Keratinocyte (primary cell): ENCODE data around the gene MSANTD1. TPM values are rescaled to one million over a fixed set of nuclear protein-coding genes. Genes with fewer than 3 reads are reported as not detected.

Source experiments
- DNase-seq: peaks from one replicate; pipeline ENCODE4 v3.0.0-alpha.2; 2011; ENCODE audit warnings: low read depth, missing footprints, low spot score
- FAIRE-seq: peaks from 2 replicates; lab custom pipeline; 2011; peaks lifted over from hg19 to GRCh38; lab: Jason Lieb, UNC
- H2AFZ ChIP-seq: 2 replicates; pipeline ENCODE4 v1.6.0; 2012; ENCODE audit warnings: low read length, control low read depth, inconsistent platforms; ENCODE audit not compliant: control insufficient read depth
- H3K27ac ChIP-seq: 2 replicates; pipeline ENCODE4 v1.5.1; 2011; ENCODE audit warnings: low read length; ENCODE audit not compliant: control insufficient read depth, insufficient read depth
- H3K27me3 ChIP-seq: 3 replicates; pipeline ENCODE4 v1.6.0; 2011; ENCODE audit warnings: low read length; ENCODE audit not compliant: control insufficient read depth, insufficient read depth; ENCODE audit errors: extremely low read depth
- H3K36me3 ChIP-seq, 2 experiments: 2 replicates in 1 of 2; 3 replicates in 1 of 2; pipeline ENCODE4 v1.5.1; 2011; ENCODE audit warnings: low read length in 2 of 2, mild to moderate bottlenecking in 1 of 2; ENCODE audit not compliant: control insufficient read depth in 2 of 2, insufficient read depth in 2 of 2; ENCODE audit errors: extremely low read depth in 1 of 2
- H3K4me1 ChIP-seq: 3 replicates; pipeline ENCODE4 v1.5.1; 2011; ENCODE audit warnings: low read length; ENCODE audit not compliant: control insufficient read depth, insufficient read depth; ENCODE audit errors: extremely low read depth
- H3K4me2 ChIP-seq: 3 replicates; pipeline ENCODE4 v1.6.0; 2011; ENCODE audit warnings: low read depth, low read length; ENCODE audit not compliant: control insufficient read depth, insufficient read depth; ENCODE audit errors: extremely low read depth
- H3K4me3 ChIP-seq, 3 experiments: fragments of 200-600 bp in 1 of 3; sonication (generic) in 1 of 3; 2 replicates in 2 of 3; 3 replicates in 1 of 3; pipeline ENCODE4 v1.5.1; 2011 to 2016; ENCODE audit warnings: low read length in 3 of 3, mild to moderate bottlenecking in 3 of 3, control low read depth in 2 of 3, inconsistent platforms in 1 of 3, low read depth in 1 of 3, mixed read lengths in 1 of 3, mixed run types in 1 of 3, moderate library complexity in 1 of 3; ENCODE audit not compliant: control insufficient read depth in 2 of 3, insufficient read depth in 2 of 3; ENCODE audit errors: extremely low read depth in 1 of 3
- H3K79me2 ChIP-seq: 2 replicates; pipeline ENCODE4 v1.6.0; 2012; ENCODE audit warnings: low read length; ENCODE audit not compliant: control insufficient read depth, insufficient read depth
- H3K9ac ChIP-seq: 3 replicates; pipeline ENCODE4 v1.6.0; 2011; ENCODE audit warnings: low read length; ENCODE audit not compliant: control insufficient read depth, insufficient read depth; ENCODE audit errors: extremely low read depth
- H3K9me1 ChIP-seq: 3 replicates; pipeline ENCODE4 v1.6.0; 2011; ENCODE audit warnings: low read length; ENCODE audit not compliant: control insufficient read depth, insufficient read depth; ENCODE audit errors: extremely low read depth
- H3K9me3 ChIP-seq: 2 replicates; pipeline ENCODE4 v1.5.1; 2012; ENCODE audit warnings: low read depth, low read length; ENCODE audit not compliant: control insufficient read depth
- H4K20me1 ChIP-seq: 3 replicates; pipeline ENCODE4 v1.6.0; 2011; ENCODE audit warnings: low read length; ENCODE audit not compliant: control insufficient read depth, insufficient read depth; ENCODE audit errors: extremely low read depth
- EZH2 ChIP-seq: IDR thresholded peaks from one replicate; pipeline ENCODE4 v1.6.1; 2012; ENCODE audit warnings: inconsistent platforms, mild to moderate bottlenecking, low read length, moderate library complexity
- dilution Hi-C: fragments of 300-500 bp; cut with MboI; formaldehyde crosslinking; loops from one replicate; pipeline ENCODE4 v1.7.0; 2020; ENCODE audit warnings: low sequenced_read_pairs; ENCODE audit not compliant: extremely low pct_ligation_motif_present
- polyA plus RNA-seq, 5 experiments: library from polyadenylated mRNA; depleted of rRNA in 3 of 5; stranded (reverse) in 3 of 5; stranded (forward) in 1 of 5; unstranded in 1 of 5; fragments of >200 nt; gene quantifications; 1 replicate in 1 of 5; 2 replicates in 3 of 5; 3 replicates in 1 of 5; pipeline versions ENCODE4 v1.2.1 to v1.2.3, GENCODE V29; 2011 to 2012; ENCODE audit warnings: missing spikeins in 2 of 5, low read depth in 1 of 5, low replicate concordance in 1 of 5
- TF ChIP-seq, protein P1 (sequence below), 3 experiments: IDR thresholded peaks in 1 of 3; conservative IDR thresholded peaks in 1 of 3; optimal IDR thresholded peaks in 1 of 3; 2 replicates in 2 of 3; 3 replicates in 1 of 3; pipeline versions ENCODE3 to v1.5.1; 2011; ENCODE audit warnings: low read length in 3 of 3, mild to moderate bottlenecking in 3 of 3, moderate library complexity in 2 of 3, control low read depth in 1 of 3, inconsistent platforms in 1 of 3; ENCODE audit not compliant: insufficient read depth in 2 of 3; ENCODE audit errors: extremely low read depth in 1 of 3

MSANTD1 gene
- polyA plus RNA-seq, 1 donor (not counting 4 experiments of a cell fraction or from before 2014, with no cell fraction given): not detected

DNA sequence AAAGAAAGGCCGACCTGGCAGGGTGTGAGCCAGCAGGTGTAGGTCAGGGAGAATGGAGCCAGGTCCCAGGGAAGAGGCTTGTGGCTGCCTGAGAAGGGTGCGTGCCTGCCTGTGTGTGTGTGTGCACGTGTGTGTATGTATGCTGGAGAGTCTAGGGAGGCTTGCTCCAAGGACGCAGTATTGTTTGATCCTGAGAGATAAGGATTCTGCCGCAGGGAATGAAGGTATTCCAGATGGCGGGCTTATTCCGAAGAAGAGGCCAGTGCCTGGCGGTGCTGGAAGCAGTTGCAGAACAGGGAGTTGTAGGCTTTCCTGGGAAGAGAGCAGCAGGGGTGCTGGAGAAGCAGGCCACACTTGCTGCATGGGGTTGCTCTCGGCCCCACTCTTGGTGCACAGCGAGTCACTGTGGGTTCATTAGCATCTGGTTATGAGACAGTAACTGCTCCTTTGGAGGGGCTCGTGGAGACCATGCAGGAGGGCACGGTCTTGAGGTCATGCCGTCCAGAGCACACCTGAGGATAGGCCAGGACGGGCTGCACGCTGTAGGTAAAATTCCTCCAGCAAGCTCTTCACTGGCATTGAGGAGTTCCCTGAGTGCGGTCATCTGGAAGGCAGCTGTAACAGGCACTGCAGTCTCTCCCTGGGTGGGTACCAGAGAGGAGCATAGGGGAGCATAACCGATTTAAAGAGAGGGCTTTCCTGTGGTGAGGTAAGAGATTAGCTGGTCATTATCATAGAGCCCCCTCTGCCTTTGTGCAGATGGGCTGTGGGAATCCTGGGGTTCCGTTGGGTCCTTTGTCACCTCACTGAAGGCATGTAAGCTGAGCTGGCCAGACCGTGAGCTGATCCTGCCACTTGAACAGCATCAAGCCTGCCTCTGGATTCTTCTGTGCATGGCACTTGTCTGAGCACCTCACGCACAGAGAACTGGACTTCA is 29.9 kb upstream of the MSANTD1 start:
- Histone ChIP-seq H3K9ac (no peak overlapping the region), H3K27me3 (no peaks in the 10 kb centered on the region), H3K79me2 (no peaks in the 10 kb centered on the region), H3K9me3 (no peaks in the 10 kb centered on the region), H4K20me1 (no peaks in the 10 kb centered on the region), H3K4me1 (no peaks in the 10 kb centered on the region), H3K36me3 (peaks cover 42 to 48% of the 10 kb centered on the region in 2 experiments), H3K27ac (no peak overlapping the region), H2AFZ (no peak overlapping the region), H3K4me3 (no peak overlapping the region), H3K4me2 (no peak overlapping the region), H3K9me1 (no peaks in the 10 kb centered on the region)
- FAIRE-seq (no peak), DNase-seq (no peak)
- TF ChIP-seq, protein P1, sequence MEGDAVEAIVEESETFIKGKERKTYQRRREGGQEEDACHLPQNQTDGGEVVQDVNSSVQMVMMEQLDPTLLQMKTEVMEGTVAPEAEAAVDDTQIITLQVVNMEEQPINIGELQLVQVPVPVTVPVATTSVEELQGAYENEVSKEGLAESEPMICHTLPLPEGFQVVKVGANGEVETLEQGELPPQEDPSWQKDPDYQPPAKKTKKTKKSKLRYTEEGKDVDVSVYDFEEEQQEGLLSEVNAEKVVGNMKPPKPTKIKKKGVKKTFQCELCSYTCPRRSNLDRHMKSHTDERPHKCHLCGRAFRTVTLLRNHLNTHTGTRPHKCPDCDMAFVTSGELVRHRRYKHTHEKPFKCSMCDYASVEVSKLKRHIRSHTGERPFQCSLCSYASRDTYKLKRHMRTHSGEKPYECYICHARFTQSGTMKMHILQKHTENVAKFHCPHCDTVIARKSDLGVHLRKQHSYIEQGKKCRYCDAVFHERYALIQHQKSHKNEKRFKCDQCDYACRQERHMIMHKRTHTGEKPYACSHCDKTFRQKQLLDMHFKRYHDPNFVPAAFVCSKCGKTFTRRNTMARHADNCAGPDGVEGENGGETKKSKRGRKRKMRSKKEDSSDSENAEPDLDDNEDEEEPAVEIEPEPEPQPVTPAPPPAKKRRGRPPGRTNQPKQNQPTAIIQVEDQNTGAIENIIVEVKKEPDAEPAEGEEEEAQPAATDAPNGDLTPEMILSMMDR (optimal IDR thresholded peaks at IDR 0.05 in 1 of 3, IDR thresholded peaks at IDR 0.05 in 1 of 3, conservative IDR thresholded peaks at IDR 0.05 in 1 of 3; ENCODE audit: extremely low read depth in 1 of 3, insufficient read depth in 2 of 3, low read length in 3 of 3): no peak
- no peak for TF ChIP-seq EZH2
- dilution Hi-C loops: no loop called here

DNA sequence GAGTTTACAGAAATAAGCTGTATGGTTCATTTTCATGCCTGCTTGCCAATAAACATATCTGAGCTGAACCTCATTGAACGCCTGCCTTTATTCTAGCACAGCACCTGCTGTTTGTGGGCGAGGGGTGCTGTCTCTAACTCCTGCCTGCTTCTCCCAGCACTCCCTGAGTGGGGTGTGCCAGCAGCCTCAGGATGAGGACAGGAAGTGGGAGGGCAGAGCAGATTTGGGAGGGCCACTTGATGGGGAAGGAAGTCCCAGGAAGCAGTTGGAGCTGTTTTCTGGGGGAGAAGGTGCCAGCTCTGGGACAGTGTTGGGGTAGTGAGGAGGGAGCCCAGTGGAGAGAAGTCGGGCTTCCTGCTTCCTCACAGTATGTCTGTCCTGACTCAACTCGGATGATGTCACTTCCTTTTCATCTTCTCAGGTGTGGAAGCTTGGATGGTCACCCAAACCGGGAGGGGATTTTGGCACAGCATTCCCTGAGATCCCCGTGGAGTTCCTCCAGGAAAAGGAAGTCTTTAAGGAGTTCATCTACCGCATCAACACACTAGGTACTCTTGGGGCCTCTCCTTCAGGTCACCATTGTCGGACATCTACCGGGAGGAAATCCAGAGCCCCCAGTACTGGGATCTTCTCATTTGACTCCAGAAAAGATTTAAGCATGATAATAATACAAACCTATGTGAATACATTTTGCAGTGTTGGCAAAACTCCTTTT is 29.0 kb upstream of the MSANTD1 start:
- no peaks in the 10 kb centered on the region for H4K20me1 ChIP-seq
- H3K36me3 ChIP-seq: peaks cover 45 to 48% of the 10 kb centered on the region in 2 experiments
- H3K4me2 ChIP-seq: no peak overlapping the region
- no peaks in the 10 kb centered on the region for H3K9me3 ChIP-seq
- H3K4me1 ChIP-seq: no peaks in the 10 kb centered on the region
- no peaks in the 10 kb centered on the region for H3K79me2 ChIP-seq
- DNase-seq (no peak), FAIRE-seq (no peak)
- H3K9ac ChIP-seq: no peak overlapping the region
- TF ChIP-seq, protein P1 (optimal IDR thresholded peaks at IDR 0.05 in 1 of 3, IDR thresholded peaks at IDR 0.05 in 1 of 3, conservative IDR thresholded peaks at IDR 0.05 in 1 of 3; ENCODE audit: extremely low read depth in 1 of 3, insufficient read depth in 2 of 3, low read length in 3 of 3): no peak
- TF ChIP-seq EZH2: no peak
- dilution Hi-C loops: no loop called here
- no peak overlapping the region for H3K27ac ChIP-seq
- H3K9me1 ChIP-seq: no peaks in the 10 kb centered on the region
- H3K27me3 ChIP-seq: no peaks in the 10 kb centered on the region
- no peak overlapping the region for H2AFZ ChIP-seq
- H3K4me3 ChIP-seq: no peak overlapping the region
